Breast epithelium (tissue), 3 donors: ENCODE data around the gene RPN1.

Experiments used
- POLR2AphosphoS5 ChIP-seq, 3 donors: sonication (generic); formaldehyde crosslinking; IDR thresholded peaks; one replicate each; pipeline ENCODE4 v1.6.1; 2017; ENCODE audit warnings: antibody characterized with exemption in 3 of 3
- TF ChIP-seq, protein P1 (sequence below), 3 donors: fragments of 450-650 bp; IDR thresholded peaks; one replicate each; pipeline ENCODE4 v1.5.1; 2016 to 2017; ENCODE audit warnings: antibody characterized with exemption in 3 of 3, mild to moderate bottlenecking in 3 of 3, moderate library complexity in 3 of 3

DNA sequence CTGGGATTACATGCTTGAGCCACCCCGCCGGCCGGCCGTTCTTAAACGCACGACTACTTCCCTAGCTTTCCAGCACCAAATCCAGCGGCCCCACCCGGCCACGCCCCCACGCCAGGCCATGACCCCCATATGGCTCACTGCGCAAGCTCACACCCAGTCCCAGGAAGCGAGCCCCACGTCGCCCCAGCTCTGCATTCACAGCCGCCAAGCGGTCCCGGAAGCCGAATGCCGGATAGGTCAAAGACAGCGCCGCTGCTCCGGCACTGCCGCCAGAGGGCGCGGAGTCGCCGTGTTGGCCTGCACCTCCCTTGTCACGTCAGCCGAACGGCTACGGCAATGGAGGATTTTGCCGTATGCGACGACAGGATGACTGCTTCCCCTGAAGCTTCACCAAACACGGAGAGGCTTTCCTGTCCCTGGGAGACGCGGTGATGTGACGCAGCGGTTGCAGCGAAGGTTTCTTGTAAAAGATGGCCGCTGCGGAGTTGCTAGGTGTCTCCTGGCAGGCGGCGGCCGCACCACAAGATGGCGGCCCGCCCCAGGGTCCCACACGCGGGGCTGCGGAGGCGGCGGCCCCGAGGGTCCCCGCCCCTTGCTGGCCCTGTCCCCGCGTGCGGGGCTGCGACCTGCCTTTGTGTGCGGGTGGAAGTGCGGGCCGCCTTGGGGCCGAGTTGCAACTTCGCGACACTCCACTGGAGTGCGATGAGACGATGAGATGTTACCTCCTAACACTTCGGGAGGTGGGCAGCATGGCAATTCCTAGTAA is 30.2 kb upstream of the RPN1 start:
- TF ChIP-seq, protein P1, sequence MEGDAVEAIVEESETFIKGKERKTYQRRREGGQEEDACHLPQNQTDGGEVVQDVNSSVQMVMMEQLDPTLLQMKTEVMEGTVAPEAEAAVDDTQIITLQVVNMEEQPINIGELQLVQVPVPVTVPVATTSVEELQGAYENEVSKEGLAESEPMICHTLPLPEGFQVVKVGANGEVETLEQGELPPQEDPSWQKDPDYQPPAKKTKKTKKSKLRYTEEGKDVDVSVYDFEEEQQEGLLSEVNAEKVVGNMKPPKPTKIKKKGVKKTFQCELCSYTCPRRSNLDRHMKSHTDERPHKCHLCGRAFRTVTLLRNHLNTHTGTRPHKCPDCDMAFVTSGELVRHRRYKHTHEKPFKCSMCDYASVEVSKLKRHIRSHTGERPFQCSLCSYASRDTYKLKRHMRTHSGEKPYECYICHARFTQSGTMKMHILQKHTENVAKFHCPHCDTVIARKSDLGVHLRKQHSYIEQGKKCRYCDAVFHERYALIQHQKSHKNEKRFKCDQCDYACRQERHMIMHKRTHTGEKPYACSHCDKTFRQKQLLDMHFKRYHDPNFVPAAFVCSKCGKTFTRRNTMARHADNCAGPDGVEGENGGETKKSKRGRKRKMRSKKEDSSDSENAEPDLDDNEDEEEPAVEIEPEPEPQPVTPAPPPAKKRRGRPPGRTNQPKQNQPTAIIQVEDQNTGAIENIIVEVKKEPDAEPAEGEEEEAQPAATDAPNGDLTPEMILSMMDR (IDR thresholded peaks at IDR 0.05) = peak; percentile 100
- peak; percentile 98 to 99 (median 98) for TF ChIP-seq POLR2AphosphoS5 (IDR thresholded peaks at IDR 0.05)
